CD4-positive, alpha-beta T cell (primary cell): ENCODE measurements around the gene CDC42SE2. TPM values are rescaled to one million over a fixed set of nuclear protein-coding genes. Genes with fewer than 3 reads are reported as not detected.

ENCODE experiments used
- ATAC-seq: fragments of 200-7000 bp; cut with Tn5 transposase; one replicate; pipeline ENCODE4 v1.10.0; 2022; ENCODE audit warnings: mild to moderate bottlenecking; ENCODE audit not compliant: poor library complexity
- CTCF ChIA-PET: fragments of 350-600 bp; sonication (Branson Sonifier 250); formaldehyde crosslinking; loops from one replicate; lab custom pipeline; 2021; ENCODE audit warnings: antibody characterized with exemption, inconsistent platforms; lab: Charles Lee
- POLR2A ChIA-PET: fragments of 350-600 bp; sonication (Branson Sonifier 250); formaldehyde crosslinking; loops from one replicate; lab custom pipeline; 2021; ENCODE audit warnings: antibody characterized with exemption, inconsistent platforms; lab: Charles Lee
- DNase-seq, 14 experiments: peaks; one replicate each; pipeline ENCODE4 v3.0.0-alpha.2; 2013 to 2020; ENCODE audit warnings: mixed read lengths in 2 of 14
- H3K27ac ChIP-seq, 2 donors: one replicate each; pipeline versions ENCODE4 v1.5.1 to v1.7.0; 2013; ENCODE audit warnings: low read length in 2 of 2, low read depth in 1 of 2, mild to moderate bottlenecking in 1 of 2
- H3K27me3 ChIP-seq, 2 experiments: 1 replicate in 1 of 2; 2 replicates in 1 of 2; pipeline versions ENCODE4 v1.6.1 to v1.7.0; 2013; ENCODE audit warnings: low read length in 2 of 2, control low read depth in 1 of 2, mild to moderate bottlenecking in 1 of 2, moderate library complexity in 1 of 2; ENCODE audit not compliant: insufficient read depth in 2 of 2, control insufficient read depth in 1 of 2
- H3K36me3 ChIP-seq: one replicate; pipeline ENCODE4 v1.6.1; 2013; ENCODE audit warnings: low read length, control low read depth; ENCODE audit not compliant: insufficient read depth
- H3K4me1 ChIP-seq: one replicate; pipeline ENCODE4 v1.6.1; 2013; ENCODE audit warnings: low read length, control low read depth; ENCODE audit not compliant: insufficient read depth
- H3K4me3 ChIP-seq: one replicate; pipeline ENCODE4 v1.5.1; 2013; ENCODE audit warnings: mild to moderate bottlenecking, low read length, moderate library complexity
- H3K9me3 ChIP-seq, 2 experiments: 1 replicate in 1 of 2; 2 replicates in 1 of 2; pipeline versions ENCODE4 v1.6.1 to v1.7.0; 2013; ENCODE audit warnings: low read length in 2 of 2, mild to moderate bottlenecking in 2 of 2, control low read depth in 1 of 2, moderate library complexity in 1 of 2; ENCODE audit not compliant: control insufficient read depth in 1 of 2, insufficient read depth in 1 of 2
- H3K27ac Mint-ChIP-seq: one replicate; pipeline ENCODE4 v1.8.0; 2020; ENCODE audit warnings: mixed read lengths
- H3K27me3 Mint-ChIP-seq: one replicate; pipeline ENCODE4 v1.8.0; 2021; ENCODE audit warnings: mixed read lengths
- H3K36me3 Mint-ChIP-seq: one replicate; pipeline ENCODE4 v1.8.0; 2021; ENCODE audit warnings: low read depth, mixed read lengths
- H3K4me1 Mint-ChIP-seq: one replicate; pipeline ENCODE4 v1.8.0; 2021; ENCODE audit warnings: low read depth, mixed read lengths
- H3K4me3 Mint-ChIP-seq: one replicate; pipeline ENCODE4 v1.8.0; 2020; ENCODE audit warnings: mild to moderate bottlenecking, mixed read lengths
- H3K9me3 Mint-ChIP-seq: one replicate; pipeline ENCODE4 v1.8.0; 2020; ENCODE audit warnings: mixed read lengths
- CTCF ChIP-seq: fragments of 200-600 bp; IDR thresholded peaks from one replicate; pipeline ENCODE4 v1.8.0; 2022; ENCODE audit warnings: antibody characterized with exemption, mild to moderate bottlenecking
- intact Hi-C, 2 experiments: fragments of 100-400 bp; cut with DNase I in 1 of 2; cut with micrococcal nuclease in 1 of 2; formaldehyde crosslinking; loops; one replicate each; pipeline versions ENCODE4 v1.15.1 to v1.9.0; 2023 to 2025; cut with DNase I, micrococcal nuclease
- total RNA-seq, 174 experiments: library from RNA in 2 of 174; stranded (reverse) in 2 of 174; gene quantifications; one replicate each; pipeline ENCODE4 v1.2.3 and lab custom pipeline; 2021 to 2026

Gene CDC42SE2
- total RNA-seq, 2 experiments from 2014 or later, result 218 to 230 TPM

- ATAC-seq (no peak), DNase-seq (no peak)
- Histone ChIP-seq H3K4me3 (peak overlapping the region; percentile 52), H3K27ac (peak overlapping the region; percentile 25 to 39), H3K4me1 (peaks cover 53% of the 10 kb centered on the region), H3K27me3 (no peaks in the 10 kb centered on the region), H3K36me3 (peaks cover under 1% of the 10 kb centered on the region), H3K9me3 (no peaks in the 10 kb centered on the region)
- intact Hi-C loops, result loop anchor here (1.0 to 2.0 kb wide), 2 partner anchors 14 to 26 kb away; partner anchors contain the start of gene CDC42SE2 (in 1 of the 2)
- peak overlapping the region; percentile 74 for H3K4me3 Mint-ChIP-seq
- peak overlapping the region; percentile 77 for H3K27ac Mint-ChIP-seq
- POLR2A ChIA-PET, result interaction anchor here (1.5 to 11.2 kb wide), 3 partner anchors 12 to 100 kb away, joined by 3 to 390 read pairs (median 20); partner anchors contain the start of gene CDC42SE2
- H3K9me3 Mint-ChIP-seq, result no peaks in the 10 kb centered on the region
- TF ChIP-seq CTCF, result no peak
- H3K27me3 Mint-ChIP-seq, result no peaks in the 10 kb centered on the region
- CTCF ChIA-PET, result interaction anchor here (2.8 kb wide), 1 partner anchor 14 kb away, joined by 19 read pairs; no protein-coding TSS in a partner anchor
- peaks cover 86% of the 10 kb centered on the region for H3K4me1 Mint-ChIP-seq
- peaks cover 59% of the 10 kb centered on the region for H3K36me3 Mint-ChIP-seq
Observed at GRCh38 chr5:131279204-131279603, 15.4 kb downstream of the CDC42SE2 start.

- no peak for TF ChIP-seq CTCF
- no peaks in the 10 kb centered on the region for H3K9me3 ChIP-seq
- intact Hi-C loops, result loop anchor here in 1 of 2 experiments (5.0 kb wide), 2 partner anchors 42 to 108 kb away; partner anchors contain the start of gene LYRM7
Observed at GRCh38 chr5:131280417-131280816, 16.6 kb downstream of the CDC42SE2 start.

GRCh38 chr5:131281133-131281867 is 17.4 kb downstream of the CDC42SE2 start:
- Histone ChIP-seq H3K4me1 (peaks cover 60% of the 10 kb centered on the region), H3K36me3 (peaks cover 7% of the 10 kb centered on the region), H3K27me3 (no peaks in the 10 kb centered on the region), H3K27ac (peak overlapping the region; percentile 39 to 76), H3K4me3 (peak overlapping the region; percentile 52), H3K9me3 (no peaks in the 10 kb centered on the region)
- ATAC-seq (peak; percentile 81), DNase-seq (peak in 3 of 14 experiments; percentile 84 to 91 (median 90))
- TF ChIP-seq CTCF, result no peak
- ChIA-PET CTCF (interaction anchor here (1.2 to 2.8 kb wide), 6 partner anchors 9 to 116 kb away, joined by 3 to 19 read pairs (median 5); partner anchors contain the start of gene HINT1), POLR2A (interaction anchor here (0.6 to 11.2 kb wide), 26 partner anchors 9 to 252 kb away, joined by 3 to 390 read pairs (median 5); partner anchors contain the start of genes CDC42SE2 and HINT1)
- intact Hi-C loops, result loop anchor here in 1 of 2 experiments (1.0 to 5.0 kb wide), 6 partner anchors 8 to 109 kb away; partner anchors contain the start of gene LYRM7
- peak overlapping the region; percentile 77 for H3K27ac Mint-ChIP-seq
- no peaks in the 10 kb centered on the region for H3K9me3 Mint-ChIP-seq
- peak overlapping the region; percentile 74 for H3K4me3 Mint-ChIP-seq
- H3K4me1 Mint-ChIP-seq, result peaks cover 80% of the 10 kb centered on the region
- peaks cover 64% of the 10 kb centered on the region for H3K36me3 Mint-ChIP-seq
- H3K27me3 Mint-ChIP-seq, result no peaks in the 10 kb centered on the region

More at GRCh38 chr5:131280417-131280816, 16.6 kb downstream of the CDC42SE2 start:
- no peak for ATAC-seq
- ChIA-PET POLR2A (interaction anchor here (0.6 to 11.2 kb wide), 29 partner anchors 8 to 252 kb away, joined by 3 to 390 read pairs (median 5); partner anchors contain the start of genes CDC42SE2 and HINT1), CTCF (interaction anchor here (1.2 to 2.8 kb wide), 6 partner anchors 8 to 115 kb away, joined by 3 to 19 read pairs (median 5); partner anchors contain the start of gene HINT1)
- Histone ChIP-seq H3K4me3 (peak overlapping the region; percentile 52), H3K36me3 (peaks cover 7% of the 10 kb centered on the region), H3K4me1 (peaks cover 57% of the 10 kb centered on the region), H3K27ac (peak overlapping the region; percentile 39 to 76), H3K27me3 (no peaks in the 10 kb centered on the region)
- Mint-ChIP-seq H3K27ac (peak overlapping the region; percentile 77), H3K4me3 (peak overlapping the region; percentile 74), H3K27me3 (no peaks in the 10 kb centered on the region), H3K4me1 (peaks cover 81% of the 10 kb centered on the region), H3K9me3 (no peaks in the 10 kb centered on the region), H3K36me3 (peaks cover 55% of the 10 kb centered on the region)
- no peak for DNase-seq
